Astrocyte of the spinal cord (primary cell): Measurements from ENCODE around the gene RNPEP.

Source experiments
- DNase-seq: peaks from one replicate; pipeline ENCODE4 v3.0.0; 2011; ENCODE audit warnings: low read depth, low spot score
- H3K4me3 ChIP-seq: 2 replicates; pipeline ENCODE4 v1.5.1; 2011; ENCODE audit warnings: low read depth, mild to moderate bottlenecking, low read length, moderate library complexity
- CTCF ChIP-seq: IDR thresholded peaks from 2 replicates; pipeline ENCODE4 v1.5.1; 2012; ENCODE audit warnings: low read depth, mild to moderate bottlenecking, low read length, inconsistent platforms
- in situ Hi-C: cut with HindIII; loops from 2 replicates; pipeline ENCODE4 v1.10.0; 2017; ENCODE audit warnings: low sequenced_read_pairs

Gene RNPEP

GRCh38 chr1:202009326-202010179, 27.1 kb downstream of the RNPEP start:
- DNase-seq: peak; percentile 69
- no peak overlapping the region for H3K4me3 ChIP-seq
- TF ChIP-seq CTCF: peak; percentile 81
- in situ Hi-C loops: no loop called here

- no peak for TF ChIP-seq CTCF
- no peak within 1 kb of the TSS for H3K4me3 ChIP-seq
- in situ Hi-C loops: no loop called here
- DNase-seq: no peak
These were observed 27.9 kb downstream of the RNPEP start, which contains the start of gene ELF3 for GRCh38 chr1:202010180-202011015. Gene ELF3, plus strand, starts transcription at chr1:202010587. Its CDS starts 550 bp downstream, at chr1:202011137.

GRCh38 chr1:202011994-202012393, 29.5 kb downstream of the RNPEP start:
- no peak overlapping the region for H3K4me3 ChIP-seq
- no peak for DNase-seq
- in situ Hi-C loops: no loop called here
- no peak for TF ChIP-seq CTCF

GRCh38 chr1:202012544-202013478, 30.4 kb downstream of the RNPEP start:
- in situ Hi-C loops: no loop called here
- H3K4me3 ChIP-seq: no peak overlapping the region
- no peak for TF ChIP-seq CTCF
- DNase-seq: no peak

GRCh38 chr1:202013603-202014002, 31.2 kb downstream of the RNPEP start:
- in situ Hi-C loops: no loop called here
- no peak for TF ChIP-seq CTCF
- DNase-seq: no peak
- H3K4me3 ChIP-seq: no peak overlapping the region

- no peak overlapping the region for H3K4me3 ChIP-seq
- in situ Hi-C loops: no loop called here
- TF ChIP-seq CTCF: no peak
- DNase-seq: no peak
These were observed 31.6 kb downstream of the RNPEP start for GRCh38 chr1:202014060-202014459.
